Activated CD4-positive, alpha-beta T cell treated with anti-CD3 and anti-CD28 coated beads for 36 hours (primary cell): ENCODE results near the gene PTPRT. TPM values are rescaled to one million over a fixed set of nuclear protein-coding genes. Genes with fewer than 3 reads are reported as not detected.

Experiments
- ATAC-seq: fragments of 200-7000 bp; cut with Tn5 transposase; one replicate; pipeline ENCODE4 v1.10.0; 2021; ENCODE audit warnings: mild to moderate bottlenecking, moderate library complexity
- CTCF ChIA-PET: fragments of 350-600 bp; sonication (Branson Sonifier 250); formaldehyde crosslinking; loops from one replicate; lab custom pipeline; 2021; ENCODE audit warnings: antibody characterized with exemption; lab: Charles Lee
- POLR2A ChIA-PET: fragments of 350-600 bp; sonication (Branson Sonifier 250); formaldehyde crosslinking; loops from one replicate; lab custom pipeline; 2021; ENCODE audit warnings: antibody characterized with exemption, inconsistent platforms; lab: Charles Lee
- DNase-seq: peaks from one replicate; pipeline ENCODE4 v3.0.0-alpha.2; 2020
- H3K27ac Mint-ChIP-seq: one replicate; pipeline ENCODE4 v1.8.0; 2021; ENCODE audit warnings: mixed read lengths
- H3K27me3 Mint-ChIP-seq: one replicate; pipeline ENCODE4 v1.8.0; 2021; ENCODE audit warnings: mixed read lengths
- H3K36me3 Mint-ChIP-seq: one replicate; pipeline ENCODE4 v1.8.0; 2021; ENCODE audit warnings: low read depth, mixed read lengths
- H3K4me1 Mint-ChIP-seq: one replicate; pipeline ENCODE4 v1.8.0; 2021; ENCODE audit warnings: mixed read lengths
- H3K4me3 Mint-ChIP-seq: one replicate; pipeline ENCODE4 v1.8.0; 2021; ENCODE audit warnings: mild to moderate bottlenecking, moderate library complexity, mixed read lengths
- H3K9me3 Mint-ChIP-seq: one replicate; pipeline ENCODE4 v1.8.0; 2021; ENCODE audit warnings: low read depth, mixed read lengths
- intact Hi-C, 2 experiments: fragments of 100-400 bp; cut with DNase I in 1 of 2; cut with micrococcal nuclease in 1 of 2; formaldehyde crosslinking; loops; one replicate each; pipeline versions ENCODE4 v1.14.2 to v1.15.1; 2022 to 2024; cut with DNase I, micrococcal nuclease
- total RNA-seq, 2 experiments: library from RNA; stranded (reverse); gene quantifications; one replicate each; pipeline ENCODE4 v1.2.3, GENCODE V29; 2021

Gene PTPRT
- total RNA-seq: not detected

DNA sequence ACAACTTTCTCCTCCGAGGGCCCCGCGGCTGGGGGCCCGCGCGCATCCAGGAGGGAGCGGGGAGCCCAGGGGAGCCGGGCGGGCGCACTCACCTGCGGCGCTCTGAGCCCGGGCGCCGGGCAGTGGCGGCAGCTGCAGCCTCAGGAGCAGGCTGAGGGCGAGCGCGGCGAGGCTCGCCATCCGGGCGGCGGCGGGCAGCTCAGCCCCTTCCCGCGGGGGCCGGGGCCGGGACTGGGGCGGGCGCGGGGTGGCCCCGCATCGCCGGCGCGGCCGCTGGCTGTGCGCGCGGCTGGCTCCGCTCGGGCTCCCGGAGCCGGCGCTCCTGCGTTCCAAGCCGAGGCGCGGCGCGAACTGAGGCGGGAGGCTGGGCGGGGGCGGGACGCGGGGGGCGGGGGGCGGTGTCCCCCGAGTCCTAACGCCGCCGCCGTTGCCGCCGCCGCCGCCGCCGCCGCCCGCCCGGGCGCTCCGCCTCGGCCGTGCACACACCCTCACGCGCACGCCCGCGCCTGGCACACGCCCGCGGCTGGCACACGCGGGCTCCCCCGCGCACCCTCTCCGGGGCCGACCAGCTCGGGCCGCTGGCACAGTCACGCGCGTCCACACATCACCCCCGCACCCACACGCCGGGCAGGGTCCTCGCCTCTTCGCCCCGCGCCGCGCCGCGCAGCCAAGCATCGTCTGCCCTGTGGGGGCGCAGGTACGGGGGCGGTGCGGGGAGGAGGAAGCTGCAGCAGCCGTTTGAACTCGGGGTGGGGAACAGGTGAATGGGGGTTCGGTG is at the start of gene PTPRT:
Gene PTPRT, minus strand, starts transcription at position 353 of the 778 bp plus-strand sequence. Its CDS starts 173 bp downstream, at position 180.
- H3K4me1 Mint-ChIP-seq: peaks cover 4% of the 10 kb centered on the region
- H3K27me3 Mint-ChIP-seq: peaks cover 46% of the 10 kb centered on the region
- no peak within 1 kb of the TSS for H3K4me3 Mint-ChIP-seq
- intact Hi-C loops: loop anchor here (5.0 to 10.0 kb wide), 2 partner anchors 218 to 1235 kb away; no protein-coding TSS in a partner anchor
- no peak for DNase-seq
- ChIA-PET CTCF (interaction anchor here (0.7 kb wide), 1 partner anchor 37 kb away, joined by 3 read pairs; no protein-coding TSS in a partner anchor), POLR2A (no interaction called here)
- no peaks in the 10 kb centered on the region for H3K36me3 Mint-ChIP-seq
- H3K9me3 Mint-ChIP-seq: no peaks in the 10 kb centered on the region
- ATAC-seq: no peak
- H3K27ac Mint-ChIP-seq: no peak within 1 kb of the TSS

GRCh38 chr20:43238833-43239232 is 49.1 kb upstream of the PTPRT start:
- POLR2A ChIA-PET: no interaction called here

GRCh38 chr20:43238266-43238665 is 48.6 kb upstream of the PTPRT start:
- Mint-ChIP-seq H3K27me3 (no peaks in the 10 kb centered on the region), H3K36me3 (no peaks in the 10 kb centered on the region), H3K9me3 (no peaks in the 10 kb centered on the region), H3K4me3 (no peak overlapping the region), H3K4me1 (no peaks in the 10 kb centered on the region), H3K27ac (no peak overlapping the region)
- intact Hi-C loops: no loop called here
- ChIA-PET CTCF (interaction anchor here (0.8 kb wide), 1 partner anchor 171 kb away, joined by 3 read pairs; no protein-coding TSS in a partner anchor), POLR2A (no interaction called here)
- DNase-seq: no peak
- no peak for ATAC-seq

More at GRCh38 chr20:43238833-43239232, 49.1 kb upstream of the PTPRT start:
- Mint-ChIP-seq H3K4me3 (no peak overlapping the region), H3K9me3 (no peaks in the 10 kb centered on the region), H3K27me3 (no peaks in the 10 kb centered on the region), H3K4me1 (no peaks in the 10 kb centered on the region), H3K27ac (no peak overlapping the region), H3K36me3 (no peaks in the 10 kb centered on the region)
- ATAC-seq (peak; percentile 16), DNase-seq (no peak)
- intact Hi-C loops: no loop called here
- CTCF ChIA-PET: no interaction called here

GRCh38 chr20:43237651-43238168 is 48.0 kb upstream of the PTPRT start:
- Mint-ChIP-seq H3K4me3 (no peak overlapping the region), H3K27me3 (no peaks in the 10 kb centered on the region), H3K4me1 (no peaks in the 10 kb centered on the region), H3K9me3 (no peaks in the 10 kb centered on the region), H3K36me3 (no peaks in the 10 kb centered on the region), H3K27ac (no peak overlapping the region)
- ChIA-PET POLR2A (no interaction called here), CTCF (interaction anchor here (0.8 kb wide), 2 partner anchors 171 to 1233 kb away, joined by 3 read pairs; no protein-coding TSS in a partner anchor)
- intact Hi-C loops: no loop called here
- DNase-seq (no peak), ATAC-seq (no peak)

- H3K27ac Mint-ChIP-seq: no peak overlapping the region
- POLR2A ChIA-PET: no interaction called here
- no peaks in the 10 kb centered on the region for H3K9me3 Mint-ChIP-seq
- ATAC-seq (no peak), DNase-seq (no peak)
- intact Hi-C loops: no loop called here
- H3K36me3 Mint-ChIP-seq: no peaks in the 10 kb centered on the region
- CTCF ChIA-PET: no interaction called here
- no peak overlapping the region for H3K4me3 Mint-ChIP-seq
- H3K27me3 Mint-ChIP-seq: no peaks in the 10 kb centered on the region
- no peaks in the 10 kb centered on the region for H3K4me1 Mint-ChIP-seq
Measured at GRCh38 chr20:43235998-43236397, 46.3 kb upstream of the PTPRT start.

DNA sequence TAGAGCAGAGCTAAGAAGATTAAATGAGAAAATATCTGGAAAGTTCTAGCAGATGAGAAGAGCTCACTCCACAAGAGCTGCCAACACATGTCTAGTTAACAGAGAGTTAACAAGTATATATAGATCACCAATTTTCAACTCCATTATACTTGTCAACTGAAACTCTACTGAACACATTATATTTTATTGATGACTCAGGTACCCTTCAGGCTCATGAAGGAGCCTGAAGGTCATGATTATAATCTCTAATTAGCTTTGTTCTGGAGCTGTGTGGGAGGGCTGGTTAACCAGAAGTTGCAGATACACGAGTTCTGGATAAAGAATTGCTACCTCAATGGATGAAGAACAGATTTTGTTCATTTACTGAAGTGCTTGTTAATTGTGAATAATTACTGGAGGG is 42.1 kb upstream of the PTPRT start:
- H3K4me3 Mint-ChIP-seq: no peak overlapping the region
- intact Hi-C loops: no loop called here
- ChIA-PET CTCF (interaction anchor here (0.9 kb wide), 1 partner anchor 30 kb away, joined by 3 read pairs; no protein-coding TSS in a partner anchor), POLR2A (no interaction called here)
- H3K36me3 Mint-ChIP-seq: no peaks in the 10 kb centered on the region
- ATAC-seq (no peak), DNase-seq (no peak)
- H3K27ac Mint-ChIP-seq: no peak overlapping the region
- no peaks in the 10 kb centered on the region for H3K9me3 Mint-ChIP-seq
- H3K4me1 Mint-ChIP-seq: no peaks in the 10 kb centered on the region
- H3K27me3 Mint-ChIP-seq: peaks cover 5% of the 10 kb centered on the region

DNA sequence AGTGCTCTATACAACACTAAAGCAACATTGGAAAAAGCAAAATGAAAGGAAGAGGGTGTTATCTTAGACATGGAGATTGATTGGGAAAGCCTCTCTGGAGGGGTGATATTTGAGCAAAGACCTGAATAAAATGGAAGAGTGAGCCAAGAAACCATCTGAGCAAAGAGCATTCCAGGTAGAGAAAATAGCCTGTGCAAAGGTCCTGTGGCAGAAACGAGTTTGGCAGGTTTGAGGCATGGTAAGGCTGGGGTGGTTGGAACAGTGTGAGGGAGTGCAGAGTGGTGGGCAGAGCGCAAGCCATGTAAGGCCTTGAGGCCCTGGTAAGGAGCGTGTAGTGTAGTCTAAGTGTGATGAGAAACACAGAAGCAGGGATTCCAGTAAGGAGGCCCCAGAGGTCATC is 40.0 kb upstream of the PTPRT start:
- ChIA-PET POLR2A (no interaction called here), CTCF (no interaction called here)
- intact Hi-C loops: no loop called here
- ATAC-seq: no peak
- Mint-ChIP-seq H3K4me1 (no peaks in the 10 kb centered on the region), H3K4me3 (no peak overlapping the region), H3K36me3 (no peaks in the 10 kb centered on the region), H3K9me3 (no peaks in the 10 kb centered on the region), H3K27me3 (peaks cover 5% of the 10 kb centered on the region), H3K27ac (no peak overlapping the region)
- DNase-seq: no peak

GRCh38 chr20:43220612-43221011 is 30.9 kb upstream of the PTPRT start:
- intact Hi-C loops: no loop called here
- Mint-ChIP-seq H3K4me3 (no peak overlapping the region), H3K9me3 (no peaks in the 10 kb centered on the region), H3K4me1 (no peaks in the 10 kb centered on the region), H3K36me3 (no peaks in the 10 kb centered on the region), H3K27me3 (peaks cover 8% of the 10 kb centered on the region), H3K27ac (no peak overlapping the region)
- ChIA-PET POLR2A (no interaction called here), CTCF (no interaction called here)
- ATAC-seq: no peak
- DNase-seq: no peak

- ATAC-seq: no peak
- peaks cover 9% of the 10 kb centered on the region for H3K27me3 Mint-ChIP-seq
Measured at GRCh38 chr20:43210901-43211300, 21.2 kb upstream of the PTPRT start.

GRCh38 chr20:43209831-43210230 is 20.1 kb upstream of the PTPRT start:
- intact Hi-C loops: no loop called here
- CTCF ChIA-PET: no interaction called here
- no peaks in the 10 kb centered on the region for H3K4me1 Mint-ChIP-seq

More at GRCh38 chr20:43210901-43211300, 21.2 kb upstream of the PTPRT start:
- intact Hi-C loops: no loop called here
- no peak overlapping the region for H3K27ac Mint-ChIP-seq
- no peak overlapping the region for H3K4me3 Mint-ChIP-seq
- POLR2A ChIA-PET: no interaction called here
- no peak for DNase-seq
- CTCF ChIA-PET: interaction anchor here (1.1 kb wide), 1 partner anchor 11 kb away, joined by 3 read pairs; no protein-coding TSS in a partner anchor
- no peaks in the 10 kb centered on the region for H3K4me1 Mint-ChIP-seq
- no peaks in the 10 kb centered on the region for H3K9me3 Mint-ChIP-seq
- no peaks in the 10 kb centered on the region for H3K36me3 Mint-ChIP-seq

GRCh38 chr20:43205699-43206098 is 16.0 kb upstream of the PTPRT start:
- intact Hi-C loops: no loop called here
- POLR2A ChIA-PET: no interaction called here
- Mint-ChIP-seq H3K9me3 (peaks cover 2% of the 10 kb centered on the region), H3K27me3 (no peaks in the 10 kb centered on the region), H3K36me3 (no peaks in the 10 kb centered on the region), H3K4me3 (no peak overlapping the region), H3K4me1 (no peaks in the 10 kb centered on the region), H3K27ac (no peak overlapping the region)
- CTCF ChIA-PET: interaction anchor here (0.6 to 0.8 kb wide), 3 partner anchors 431 to 1550 kb away, joined by 3 read pairs; no protein-coding TSS in a partner anchor
- DNase-seq (no peak), ATAC-seq (no peak)

More at GRCh38 chr20:43209831-43210230, 20.1 kb upstream of the PTPRT start:
- POLR2A ChIA-PET: no interaction called here
- ATAC-seq: no peak
- peaks cover 4% of the 10 kb centered on the region for H3K27me3 Mint-ChIP-seq
- H3K9me3 Mint-ChIP-seq: peaks cover 2% of the 10 kb centered on the region
- H3K27ac Mint-ChIP-seq: no peak overlapping the region
- no peaks in the 10 kb centered on the region for H3K36me3 Mint-ChIP-seq
- H3K4me3 Mint-ChIP-seq: no peak overlapping the region
- no peak for DNase-seq
